ENCODE measurements around the gene KLKB1.
"Not testable (repeated sequence)": the region's sequence is repeated elsewhere in the genome, so short reads cannot be mapped to it uniquely, and the experiment has no call there.

The KLKB1 gene

DNA sequence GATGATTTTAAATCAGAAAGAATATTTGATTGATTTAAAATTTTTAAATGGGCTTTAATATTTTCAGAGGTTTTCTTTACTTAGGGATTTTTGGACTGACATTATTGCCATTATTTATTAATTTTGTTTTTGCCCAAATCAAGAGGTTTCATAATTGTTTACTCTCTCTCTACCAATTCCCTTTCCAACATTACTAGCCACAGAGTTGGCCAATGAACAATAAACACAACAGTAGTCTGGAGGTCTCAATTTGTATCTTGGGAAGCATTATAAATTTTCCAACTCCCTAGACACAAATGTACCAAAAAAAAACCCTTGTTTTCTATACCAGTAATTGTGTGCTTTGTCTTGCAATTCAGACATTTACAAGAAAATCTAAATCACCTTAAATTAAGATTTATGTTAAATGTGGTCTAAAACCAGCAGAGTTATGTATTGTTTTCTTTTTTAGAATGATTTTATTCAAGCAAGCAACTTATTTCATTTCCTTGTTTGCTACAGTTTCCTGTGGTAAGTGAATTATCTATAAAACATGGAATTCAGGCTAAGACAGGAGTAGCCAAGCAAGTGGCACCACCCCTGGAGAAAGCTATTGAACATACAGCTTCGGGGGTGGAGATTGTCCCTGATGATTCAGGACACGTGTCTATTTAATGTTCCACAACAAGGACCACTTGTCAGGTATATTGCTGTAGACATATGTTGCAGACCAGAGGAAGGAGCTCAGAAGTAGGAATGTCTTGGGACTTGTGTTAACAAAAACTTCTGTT lies 622 bp downstream of the KLKB1 start:
- DNase-seq: no peak

GRCh38 chr4:186228514-186228894 lies 1.2 kb downstream of the KLKB1 start:
- DNase-seq: no peak

DNA sequence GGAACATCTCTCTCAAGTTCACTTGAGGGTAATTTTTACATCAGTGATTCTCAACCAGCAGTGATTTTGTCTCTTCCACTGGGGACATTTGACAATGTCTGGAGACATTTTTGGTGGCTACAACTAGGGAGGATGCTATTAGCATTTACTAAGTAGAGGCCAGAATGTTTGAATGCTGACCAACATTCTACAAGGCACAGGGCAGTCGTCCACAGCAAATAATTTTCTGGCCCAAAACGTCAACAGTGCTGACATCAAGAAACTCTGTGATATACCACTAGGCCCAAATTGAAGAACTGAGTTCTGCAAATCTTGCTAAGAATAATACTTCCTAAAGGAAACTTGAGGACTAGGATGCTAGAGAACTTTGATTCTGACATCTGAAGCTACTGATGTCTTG lies 7.1 kb downstream of the KLKB1 start:
- DNase-seq: no peak

GRCh38 chr4:186236126-186236525 lies 8.8 kb downstream of the KLKB1 start:
- no peak for DNase-seq

GRCh38 chr4:186240452-186240847 lies 13.1 kb downstream of the KLKB1 start:
- DNase-seq: no peak

DNA sequence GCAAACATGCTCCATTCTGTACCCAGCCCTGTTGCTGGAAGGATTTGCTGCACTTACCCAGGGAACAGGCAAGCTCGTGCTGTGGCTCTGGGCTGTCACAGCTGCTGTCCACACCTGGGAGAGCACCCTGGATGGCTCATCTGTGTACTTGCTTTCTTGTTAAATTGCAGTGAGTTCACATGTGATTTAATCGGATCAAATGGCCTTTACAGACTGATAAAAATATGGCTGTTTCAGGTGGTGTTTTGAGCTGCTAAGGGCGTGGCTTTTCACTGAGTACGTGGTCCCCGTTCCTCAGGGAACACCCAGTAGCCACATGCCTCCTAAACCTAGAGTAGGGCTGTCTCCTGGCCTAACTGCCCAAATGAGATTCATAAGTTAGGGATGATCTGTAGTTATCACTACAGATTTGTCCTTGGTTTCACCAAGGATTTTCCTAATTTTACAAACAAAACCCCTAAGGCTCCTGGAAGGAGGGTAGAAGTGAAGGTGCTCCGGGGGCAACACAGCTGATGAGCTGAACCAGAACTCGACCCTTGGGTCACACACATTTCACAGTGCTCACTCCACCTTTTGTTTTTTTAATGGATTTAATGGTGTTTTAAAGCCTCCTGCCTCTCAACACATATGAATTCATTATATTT lies 13.7 kb downstream of the KLKB1 start:
- no peak for DNase-seq

GRCh38 chr4:186241616-186242015 lies 14.3 kb downstream of the KLKB1 start:
- no peak for DNase-seq

- DNase-seq: not testable (repeated sequence)
Measured at GRCh38 chr4:186242031-186242430, 14.7 kb downstream of the KLKB1 start.

- no peak for DNase-seq
Measured at GRCh38 chr4:186243331-186243730, 16.0 kb downstream of the KLKB1 start.

GRCh38 chr4:186244835-186245234 lies 17.5 kb downstream of the KLKB1 start:
- no peak for DNase-seq

DNA sequence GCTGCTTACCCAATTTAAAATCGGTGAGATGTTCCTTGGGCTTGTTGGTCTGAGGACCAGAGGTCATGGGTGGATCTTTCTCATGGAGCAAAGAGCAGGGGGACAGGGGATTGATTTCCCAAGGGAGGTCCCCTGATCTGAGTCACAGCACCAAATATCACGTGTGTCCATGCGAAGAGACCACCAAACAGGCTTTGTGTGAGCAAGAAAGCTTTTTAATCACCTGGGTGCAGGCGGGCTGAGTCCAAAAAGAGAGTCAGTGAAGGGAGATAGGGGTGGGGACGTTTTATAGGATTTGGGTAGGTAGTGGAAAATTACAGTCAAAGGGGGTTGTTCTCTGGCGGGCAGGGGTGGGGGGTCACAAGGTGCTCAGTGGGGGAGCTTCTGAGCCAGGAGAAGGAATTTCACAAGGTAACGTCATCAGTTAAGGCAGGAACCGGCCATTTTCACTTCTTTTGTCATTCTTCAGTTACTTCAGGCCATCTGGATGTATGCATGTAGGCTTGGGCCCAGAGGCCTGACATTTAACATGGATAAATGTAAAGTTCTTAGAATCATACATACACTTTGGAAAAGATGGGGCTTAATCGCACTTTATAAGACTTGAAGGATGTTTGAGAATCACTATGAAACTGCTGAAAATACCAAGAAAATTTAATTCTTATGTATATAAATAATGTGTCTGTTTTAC lies 19.9 kb downstream of the KLKB1 start:
- DNase-seq: not testable (repeated sequence)

DNA sequence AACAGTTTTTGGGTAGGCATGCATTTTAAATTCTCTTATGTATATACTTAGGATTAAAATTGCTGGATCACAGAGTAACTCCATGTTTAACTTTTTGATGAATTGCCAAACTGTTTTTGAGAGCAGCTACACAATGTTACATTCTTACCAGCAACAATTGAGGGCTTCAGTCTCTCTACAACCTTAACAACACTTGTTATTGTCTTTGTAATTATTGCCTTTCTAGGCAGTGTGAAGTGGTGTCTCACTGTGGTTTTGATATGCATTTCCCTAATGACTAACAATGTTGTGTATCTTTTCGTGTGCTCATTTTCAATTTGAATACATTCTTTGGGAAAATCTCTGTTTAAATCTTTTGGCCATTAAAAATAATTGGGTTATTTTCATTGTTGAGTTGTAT lies 21.3 kb downstream of the KLKB1 start:
- DNase-seq: no peak

GRCh38 chr4:186249785-186250754 lies 22.8 kb downstream of the KLKB1 start:
- no peak for DNase-seq

DNA sequence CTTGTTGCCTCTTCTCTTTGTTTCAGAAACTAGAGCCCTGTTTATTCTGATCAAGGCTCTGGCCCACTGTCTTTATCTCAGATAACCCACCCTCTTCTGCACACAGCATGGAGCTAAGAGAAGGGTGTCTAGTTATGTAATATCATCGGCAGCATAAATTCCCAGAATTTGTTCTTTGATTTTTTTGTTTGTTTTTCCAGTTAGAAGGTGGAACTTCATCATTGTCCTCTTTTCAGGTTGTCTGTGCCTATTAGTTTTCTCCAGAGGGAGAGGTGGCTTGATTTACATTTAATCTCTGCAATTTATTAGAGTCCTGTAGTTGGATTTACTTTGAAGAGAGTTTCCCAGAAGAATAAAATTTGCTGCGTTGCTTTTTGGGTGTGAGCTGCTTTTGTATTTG lies 23.5 kb downstream of the KLKB1 start:
- no peak for DNase-seq

DNA sequence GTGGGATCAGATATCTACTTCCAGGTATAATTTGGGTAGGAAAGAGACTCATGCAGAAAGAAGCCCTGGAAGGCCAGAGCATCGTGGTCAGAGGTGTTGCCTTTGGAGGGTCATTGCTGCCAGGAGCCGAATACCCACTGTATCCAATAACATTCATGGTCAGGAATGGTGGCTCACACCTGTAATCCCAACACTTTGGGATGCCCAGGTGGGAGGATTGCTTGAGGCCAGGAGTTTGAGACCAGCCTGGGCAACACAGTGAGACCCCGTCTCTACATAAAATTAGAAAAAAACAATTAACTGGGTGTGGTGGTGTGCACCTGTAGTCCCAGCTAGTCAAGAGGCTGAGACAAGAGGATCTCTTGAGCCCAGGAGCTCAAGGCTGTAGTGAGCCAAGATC lies 27.8 kb downstream of the KLKB1 start:
- DNase-seq: no peak

GRCh38 chr4:186258216-186258811 lies 31.0 kb downstream of the KLKB1 start:
- no peak for DNase-seq

- no peak for DNase-seq
Measured at GRCh38 chr4:186260117-186260503, 32.8 kb downstream of the KLKB1 start.

- no peak for DNase-seq
Measured at GRCh38 chr4:186260504-186261448, 33.5 kb downstream of the KLKB1 start.

GRCh38 chr4:186264660-186265059 lies 37.4 kb downstream of the KLKB1 start:
- no peak for DNase-seq

DNA sequence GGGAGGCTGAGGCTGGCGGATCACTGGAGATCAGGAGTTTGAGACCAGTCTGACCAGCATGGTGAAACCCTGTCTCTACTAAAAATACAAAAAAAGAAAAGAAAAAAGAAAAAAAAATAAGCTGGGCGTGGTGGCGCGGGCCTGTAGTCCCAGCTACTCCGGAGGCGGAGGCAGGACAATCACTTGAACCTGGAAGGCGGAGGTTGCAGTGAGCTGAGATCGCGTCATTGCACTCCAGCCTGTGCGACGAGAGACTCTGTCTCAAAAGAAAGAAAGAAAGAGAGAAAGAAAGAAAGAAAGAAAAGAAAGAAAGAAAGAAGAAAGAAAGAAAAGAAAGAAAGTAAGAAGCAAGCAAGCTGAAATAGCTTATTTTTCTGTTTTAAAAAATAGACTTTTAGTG lies 37.9 kb downstream of the KLKB1 start:
- DNase-seq: not testable (repeated sequence)
